Activated CD4-positive, alpha-beta memory T cell treated with anti-CD3 and anti-CD28 coated beads for 36 hours (primary cell): ENCODE measurements around the gene CISH. TPM values are rescaled to one million over a fixed set of nuclear protein-coding genes. Genes with fewer than 3 reads are reported as not detected.

Source experiments
- CTCF ChIA-PET: fragments of 350-600 bp; sonication (Branson Sonifier 250); formaldehyde crosslinking; loops from one replicate; lab custom pipeline; 2021; ENCODE audit warnings: antibody characterized with exemption, inconsistent platforms; lab: Charles Lee
- POLR2A ChIA-PET: fragments of 350-600 bp; sonication (Branson Sonifier 250); formaldehyde crosslinking; loops from one replicate; lab custom pipeline; 2021; ENCODE audit warnings: antibody characterized with exemption; lab: Charles Lee
- DNase-seq: peaks from one replicate; pipeline ENCODE4 v3.0.0-alpha.2; 2020
- H3K27ac Mint-ChIP-seq: one replicate; pipeline ENCODE4 v1.8.0; 2021; ENCODE audit warnings: mixed read lengths
- H3K27me3 Mint-ChIP-seq: one replicate; pipeline ENCODE4 v1.8.0; 2021; ENCODE audit warnings: mixed read lengths
- H3K36me3 Mint-ChIP-seq: one replicate; pipeline ENCODE4 v1.8.0; 2021; ENCODE audit warnings: mixed read lengths
- H3K4me1 Mint-ChIP-seq: one replicate; pipeline ENCODE4 v1.8.0; 2021; ENCODE audit warnings: low read depth, mixed read lengths
- H3K4me3 Mint-ChIP-seq: one replicate; pipeline ENCODE4 v1.8.0; 2021; ENCODE audit warnings: mild to moderate bottlenecking, mixed read lengths
- H3K9me3 Mint-ChIP-seq: one replicate; pipeline ENCODE4 v1.8.0; 2021; ENCODE audit warnings: mixed read lengths
- intact Hi-C: fragments of 100-400 bp; cut with micrococcal nuclease; formaldehyde crosslinking; loops from one replicate; pipeline ENCODE4 v1.15.1; 2023
- total RNA-seq, 2 experiments: library from RNA; stranded (reverse); gene quantifications; one replicate each; pipeline ENCODE4 v1.2.3, GENCODE V29; 2021

Gene CISH
- total RNA-seq, 2 experiments from 2014 or later, result 319 TPM

DNA sequence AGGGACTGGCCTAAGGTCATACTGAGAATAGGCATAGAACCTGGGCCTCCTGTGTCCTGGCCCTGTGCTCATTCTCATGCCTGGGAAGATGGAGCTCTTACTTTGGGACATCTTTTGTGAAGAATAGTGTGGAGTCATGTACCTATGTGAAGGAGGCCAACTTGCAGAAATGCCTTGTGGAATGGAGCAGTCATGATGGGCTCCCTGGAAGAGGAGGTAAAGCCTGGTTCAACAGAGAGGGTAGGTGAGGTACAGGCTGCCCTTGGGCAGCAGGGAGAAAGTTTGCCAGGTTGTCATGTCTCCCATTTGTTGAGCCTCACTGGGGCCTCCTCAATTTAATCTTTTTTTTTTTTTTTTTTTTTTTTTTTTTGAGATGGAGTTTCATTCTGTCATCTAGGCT lies 23.5 kb upstream of the CISH start:
- no peaks in the 10 kb centered on the region for H3K9me3 Mint-ChIP-seq
- intact Hi-C loops, result no loop called here
- H3K36me3 Mint-ChIP-seq, result peaks cover 19% of the 10 kb centered on the region
- peaks cover 77% of the 10 kb centered on the region for H3K4me1 Mint-ChIP-seq
- no peak for DNase-seq
- ChIA-PET POLR2A (no interaction called here), CTCF (interaction anchor here (1.3 to 2.0 kb wide), 2 partner anchors 18 to 63 kb away, joined by 3 to 7 read pairs; no protein-coding TSS in a partner anchor)
- no peak overlapping the region for H3K4me3 Mint-ChIP-seq
- H3K27ac Mint-ChIP-seq, result peak overlapping the region; percentile 25
- H3K27me3 Mint-ChIP-seq, result no peaks in the 10 kb centered on the region

DNA sequence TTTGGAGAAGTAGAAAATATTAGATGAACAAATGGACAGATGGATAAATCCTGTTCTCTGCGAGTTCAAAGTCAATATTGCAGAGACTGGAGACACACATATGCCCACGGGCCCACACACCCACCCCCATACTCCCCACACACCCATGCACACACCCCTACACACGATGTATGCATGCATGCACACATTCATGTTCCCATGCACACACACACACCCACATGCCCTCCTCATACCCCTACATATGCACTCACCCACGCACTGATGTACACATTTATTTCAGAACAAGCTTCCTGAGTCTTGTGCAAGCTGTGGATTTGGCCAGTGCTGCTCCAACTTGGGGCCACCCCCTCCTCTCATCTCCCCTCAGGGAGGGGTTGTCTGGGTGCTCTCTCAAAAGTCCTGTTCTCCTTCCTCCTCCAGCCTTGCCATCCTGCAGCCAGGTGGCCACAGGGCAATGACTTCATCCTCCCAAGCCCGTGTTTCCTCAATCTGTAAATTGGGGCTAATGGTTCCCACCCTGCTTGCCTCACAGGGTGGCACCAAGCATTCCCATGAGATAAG lies 21.7 kb upstream of the CISH start:
- no peak for DNase-seq
- H3K4me3 Mint-ChIP-seq, result no peak overlapping the region
- H3K9me3 Mint-ChIP-seq, result no peaks in the 10 kb centered on the region
- H3K27me3 Mint-ChIP-seq, result no peaks in the 10 kb centered on the region
- H3K4me1 Mint-ChIP-seq, result peaks cover 87% of the 10 kb centered on the region
- ChIA-PET POLR2A (interaction anchor here (1.4 to 1.8 kb wide), 2 partner anchors 9 to 15 kb away, joined by 4 to 9 read pairs; partner anchors contain the start of gene MAPKAPK3), CTCF (interaction anchor here (0.8 to 4.3 kb wide), 5 partner anchors 14 to 114 kb away, joined by 3 to 34 read pairs (median 5); partner anchors contain the start of gene MAPKAPK3)
- intact Hi-C loops, result no loop called here
- peak overlapping the region; percentile 86 for H3K27ac Mint-ChIP-seq
- peaks cover 19% of the 10 kb centered on the region for H3K36me3 Mint-ChIP-seq

DNA sequence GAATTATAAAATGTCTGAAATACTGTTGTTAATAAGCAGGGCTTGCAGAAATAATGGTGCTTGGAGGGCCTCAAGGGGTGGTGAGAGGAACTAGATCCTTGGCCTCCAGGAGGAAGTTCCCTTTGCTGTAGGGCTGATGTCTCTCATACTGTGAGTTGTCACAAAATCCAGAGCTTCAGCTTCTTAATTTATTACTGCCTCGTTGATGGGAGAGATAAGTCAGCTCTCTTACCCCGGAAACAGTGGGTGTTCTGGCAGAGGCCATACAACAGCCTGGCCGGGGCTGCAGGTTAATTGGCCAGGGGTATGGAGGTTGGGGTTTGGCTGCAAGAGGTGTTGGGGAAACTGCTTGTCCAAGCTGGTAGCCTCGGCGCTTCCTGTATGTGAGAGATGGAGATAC lies 20.9 kb upstream of the CISH start:
- CTCF ChIA-PET, result interaction anchor here (0.7 to 4.3 kb wide), 8 partner anchors 9 to 752 kb away, joined by 3 to 34 read pairs (median 4); partner anchors contain the start of genes CISH, MANF and MAPKAPK3
- no peaks in the 10 kb centered on the region for H3K9me3 Mint-ChIP-seq
- H3K4me1 Mint-ChIP-seq, result peaks cover 89% of the 10 kb centered on the region
- intact Hi-C loops, result loop anchor here (1.0 kb wide), 1 partner anchor 10 kb away; no protein-coding TSS in a partner anchor
- peak; percentile 53 for DNase-seq
- POLR2A ChIA-PET, result interaction anchor here (1.4 to 1.8 kb wide), 2 partner anchors 8 to 15 kb away, joined by 4 to 9 read pairs; partner anchors contain the start of gene MAPKAPK3
- peaks cover 20% of the 10 kb centered on the region for H3K36me3 Mint-ChIP-seq
- H3K27me3 Mint-ChIP-seq, result no peaks in the 10 kb centered on the region
- H3K27ac Mint-ChIP-seq, result peak overlapping the region; percentile 86
- no peak overlapping the region for H3K4me3 Mint-ChIP-seq

DNA sequence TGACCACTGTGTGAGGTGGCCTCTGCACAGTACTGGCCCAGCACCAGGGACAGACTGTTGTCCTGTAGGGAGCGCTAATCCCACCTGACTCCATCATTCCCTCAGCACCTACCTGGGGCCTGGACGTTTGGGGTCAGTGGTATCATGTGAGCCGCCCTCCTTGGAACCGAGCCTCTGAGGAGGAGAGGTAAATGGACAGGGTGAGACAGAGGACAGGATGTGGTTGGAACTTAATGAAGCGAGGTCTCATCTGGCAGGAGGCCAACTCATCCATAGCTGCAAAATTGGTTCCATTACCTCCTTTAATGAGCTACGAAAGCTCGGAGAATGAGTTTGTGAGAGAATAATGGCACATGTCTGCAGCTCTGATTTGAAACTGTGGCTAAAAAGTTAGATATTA lies 19.3 kb upstream of the CISH start:
- Mint-ChIP-seq H3K27me3 (no peaks in the 10 kb centered on the region), H3K9me3 (no peaks in the 10 kb centered on the region), H3K4me3 (no peak overlapping the region), H3K27ac (peak overlapping the region; percentile 86), H3K4me1 (peaks cover 88% of the 10 kb centered on the region), H3K36me3 (peaks cover 25% of the 10 kb centered on the region)
- CTCF ChIA-PET, result interaction anchor here (1.6 to 4.3 kb wide), 2 partner anchors 11 to 15 kb away, joined by 3 to 34 read pairs; partner anchors contain the start of gene MAPKAPK3
- intact Hi-C loops, result no loop called here
- POLR2A ChIA-PET, result interaction anchor here (1.3 kb wide), 1 partner anchor 13 kb away, joined by 3 read pairs; no protein-coding TSS in a partner anchor
- DNase-seq, result no peak

DNA sequence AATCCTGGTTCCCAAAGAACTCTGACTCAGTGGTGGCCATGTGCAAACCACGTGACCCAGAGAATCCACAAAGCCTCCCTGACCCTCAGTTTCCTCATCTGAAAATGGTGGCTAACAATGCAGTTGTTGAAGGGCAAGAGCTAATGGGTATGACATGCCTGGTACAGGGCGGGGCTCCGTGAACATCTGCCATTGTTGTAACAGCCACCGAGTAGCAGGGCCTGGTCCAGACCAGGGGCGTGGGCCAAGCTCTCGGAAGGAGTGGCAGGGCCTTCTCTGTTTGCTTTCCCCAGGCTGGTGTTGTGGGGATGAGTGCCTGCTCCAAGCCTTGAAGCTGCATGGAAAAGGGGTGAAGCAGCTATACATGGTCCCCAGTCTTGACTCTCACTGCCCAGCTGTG lies 18.8 kb upstream of the CISH start:
- Mint-ChIP-seq H3K27ac (peak overlapping the region; percentile 86), H3K9me3 (no peaks in the 10 kb centered on the region), H3K4me3 (no peak overlapping the region), H3K27me3 (no peaks in the 10 kb centered on the region), H3K4me1 (peaks cover 93% of the 10 kb centered on the region), H3K36me3 (peaks cover 27% of the 10 kb centered on the region)
- intact Hi-C loops, result no loop called here
- CTCF ChIA-PET, result interaction anchor here (1.6 to 4.3 kb wide), 2 partner anchors 11 to 14 kb away, joined by 3 to 34 read pairs; partner anchors contain the start of gene MAPKAPK3
- DNase-seq, result no peak
- POLR2A ChIA-PET, result interaction anchor here (1.3 kb wide), 1 partner anchor 13 kb away, joined by 3 read pairs; no protein-coding TSS in a partner anchor

DNA sequence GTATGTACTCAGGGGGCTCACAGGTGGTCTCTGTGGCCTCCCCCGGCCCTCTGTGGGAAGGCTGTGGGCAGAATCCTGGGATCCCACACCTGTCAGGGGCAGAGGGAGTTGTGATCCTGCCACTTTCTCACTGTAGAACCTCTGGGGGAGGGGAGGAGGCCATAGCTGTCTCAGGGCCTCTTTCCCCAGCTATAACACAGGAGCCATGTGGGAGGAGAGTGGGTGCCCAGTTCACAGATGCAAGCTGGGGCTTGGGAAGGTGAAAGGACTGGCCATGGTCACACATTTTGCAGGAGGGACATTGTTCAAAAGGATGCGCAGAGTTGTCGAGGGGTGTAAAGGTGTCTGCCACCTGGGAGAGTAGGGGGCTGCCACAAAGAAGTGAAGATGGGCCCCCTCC lies 17.0 kb upstream of the CISH start:
- intact Hi-C loops, result no loop called here
- CTCF ChIA-PET, result interaction anchor here (1.2 to 2.8 kb wide), 7 partner anchors 9 to 343 kb away, joined by 3 to 18 read pairs (median 9); partner anchors contain the start of genes HEMK1 and MAPKAPK3
- POLR2A ChIA-PET, result interaction anchor here (0.8 to 2.4 kb wide), 3 partner anchors 26 to 27 kb away, joined by 3 to 8 read pairs (median 3); no protein-coding TSS in a partner anchor

DNA sequence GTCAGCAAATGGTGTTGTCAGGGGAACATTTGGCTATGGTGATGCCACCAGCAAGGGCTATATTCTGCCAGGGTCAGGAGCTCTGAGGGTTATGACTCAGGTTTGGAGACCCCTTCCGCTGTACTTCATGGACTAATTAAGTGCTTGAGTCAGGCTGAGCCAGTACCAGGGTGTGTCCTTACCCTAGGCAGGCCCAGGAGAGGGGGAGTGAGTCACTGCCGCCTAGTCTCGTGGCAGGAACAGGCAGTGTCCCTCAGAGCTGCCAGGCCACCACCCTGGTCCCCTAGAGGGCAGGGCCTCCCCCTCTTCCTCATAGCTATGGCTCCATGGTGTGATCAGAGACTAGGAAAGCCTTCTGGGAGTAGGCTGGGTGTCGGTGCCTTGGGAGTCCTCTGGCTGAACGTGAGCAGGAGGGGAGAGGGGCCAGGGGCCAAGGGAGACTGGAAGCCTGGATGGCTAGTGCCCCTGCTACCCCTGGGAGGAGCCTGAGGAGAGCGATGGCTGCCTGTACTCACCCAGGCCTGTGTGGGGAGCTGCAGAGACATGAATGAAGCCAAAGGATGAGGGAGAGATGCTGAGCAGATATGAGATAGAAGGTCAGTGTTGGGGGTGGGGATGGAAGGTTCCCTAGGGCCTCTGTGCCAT lies 16.0 kb upstream of the CISH start:
- peaks cover 35% of the 10 kb centered on the region for H3K36me3 Mint-ChIP-seq
- H3K4me1 Mint-ChIP-seq, result peaks cover 98% of the 10 kb centered on the region
- H3K27ac Mint-ChIP-seq, result peak overlapping the region; percentile 84
- ChIA-PET POLR2A (interaction anchor here (0.8 to 2.4 kb wide), 4 partner anchors 25 to 27 kb away, joined by 3 to 8 read pairs (median 4); no protein-coding TSS in a partner anchor), CTCF (interaction anchor here (1.0 to 2.8 kb wide), 10 partner anchors 9 to 344 kb away, joined by 3 to 18 read pairs (median 4); partner anchors contain the start of genes DOCK3, HEMK1 and MAPKAPK3)
- no peaks in the 10 kb centered on the region for H3K9me3 Mint-ChIP-seq
- H3K4me3 Mint-ChIP-seq, result no peak overlapping the region
- DNase-seq, result peak; percentile 59
- intact Hi-C loops, result no loop called here
- no peaks in the 10 kb centered on the region for H3K27me3 Mint-ChIP-seq

More for the DNA sequence above, 17.0 kb upstream of the CISH start:
- Mint-ChIP-seq H3K36me3 (peaks cover 35% of the 10 kb centered on the region), H3K27ac (peak overlapping the region; percentile 53), H3K27me3 (no peaks in the 10 kb centered on the region), H3K4me1 (peaks cover 99% of the 10 kb centered on the region), H3K9me3 (no peaks in the 10 kb centered on the region), H3K4me3 (no peak overlapping the region)
- DNase-seq, result no peak

DNA sequence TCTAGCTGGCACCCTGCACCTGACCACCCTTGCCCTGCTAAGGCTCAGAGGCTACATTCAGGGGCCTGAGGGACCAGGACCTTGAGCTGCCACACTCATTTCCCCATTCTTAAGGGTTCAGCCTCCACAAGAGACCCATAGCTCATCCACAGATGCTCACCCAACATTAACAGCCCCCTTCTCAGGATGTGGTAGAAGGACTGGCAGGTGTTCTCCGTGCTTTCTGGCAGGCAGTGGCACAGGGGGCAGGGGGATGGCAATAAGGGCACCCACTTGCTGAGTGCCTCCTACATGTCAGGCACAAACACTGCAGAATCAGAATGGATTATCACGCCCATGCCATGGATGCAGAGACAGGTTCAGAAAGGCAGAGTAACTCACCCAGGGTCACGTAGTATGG lies 14.8 kb upstream of the CISH start:
- Mint-ChIP-seq H3K4me3 (no peak overlapping the region), H3K27ac (peak overlapping the region; percentile 4), H3K27me3 (no peaks in the 10 kb centered on the region), H3K4me1 (peaks cover 96% of the 10 kb centered on the region), H3K9me3 (no peaks in the 10 kb centered on the region), H3K36me3 (peaks cover 31% of the 10 kb centered on the region)
- ChIA-PET POLR2A (no interaction called here), CTCF (interaction anchor here (0.9 to 1.8 kb wide), 4 partner anchors 10 to 84 kb away, joined by 3 to 4 read pairs (median 4); partner anchors contain the start of gene DOCK3)
- DNase-seq, result no peak
- intact Hi-C loops, result no loop called here

DNA sequence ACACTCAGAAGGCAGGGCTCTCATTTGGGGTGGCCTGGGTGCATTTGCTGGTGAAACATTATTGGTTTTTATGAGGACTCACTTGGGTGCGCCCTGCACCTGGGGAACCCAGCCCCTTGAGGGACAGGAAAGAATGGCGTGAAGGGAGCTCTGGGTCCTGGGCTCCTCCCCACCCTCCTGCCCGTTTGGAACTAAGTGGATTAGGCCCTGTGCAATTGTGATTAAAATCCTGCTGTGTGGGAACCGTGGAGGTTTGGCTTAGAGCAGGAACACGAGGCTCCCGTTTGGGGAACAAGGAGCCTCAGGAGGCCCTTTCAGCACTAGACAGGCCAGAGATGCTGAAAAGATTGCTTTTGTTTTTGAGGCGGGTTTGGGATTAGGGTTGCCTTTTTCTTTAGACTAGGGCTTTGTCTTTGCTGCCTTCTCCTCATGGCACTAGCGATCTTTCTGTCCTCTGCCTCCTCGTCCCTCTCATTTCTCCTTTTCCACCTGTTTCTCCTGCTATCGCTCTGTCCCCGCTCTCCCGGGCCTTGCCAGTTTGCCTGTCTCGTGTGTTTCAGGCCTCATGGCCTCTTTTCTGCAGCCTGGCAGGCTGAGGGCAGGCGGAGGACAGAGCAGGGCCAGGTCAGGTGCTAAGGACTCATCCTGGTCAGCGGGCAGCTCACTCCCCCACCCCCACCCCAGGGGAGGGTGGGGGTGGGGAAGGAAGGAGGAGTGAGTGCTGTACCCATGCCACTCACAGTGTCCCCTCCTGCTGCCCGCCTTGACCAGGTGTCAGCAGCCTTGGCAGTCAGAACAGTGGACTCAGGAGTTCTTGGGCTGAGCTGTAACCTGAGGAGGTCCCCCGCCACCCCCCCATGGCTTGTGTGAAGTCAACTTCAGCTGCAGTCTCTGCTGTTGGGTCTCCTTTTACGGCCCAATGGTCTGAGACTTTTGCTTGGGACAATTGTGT lies 13.9 kb upstream of the CISH start:
- Mint-ChIP-seq H3K9me3 (no peaks in the 10 kb centered on the region), H3K27me3 (no peaks in the 10 kb centered on the region), H3K27ac (peak overlapping the region; percentile 94), H3K4me3 (no peak overlapping the region), H3K36me3 (peaks cover 36% of the 10 kb centered on the region), H3K4me1 (peaks cover 94% of the 10 kb centered on the region)
- intact Hi-C loops, result no loop called here
- ChIA-PET POLR2A (interaction anchor here (0.7 to 1.3 kb wide), 3 partner anchors 23 to 564 kb away, joined by 3 to 4 read pairs (median 3); no protein-coding TSS in a partner anchor), CTCF (interaction anchor here (0.9 to 2.9 kb wide), 5 partner anchors 9 to 52 kb away, joined by 3 to 22 read pairs (median 7); no protein-coding TSS in a partner anchor)
- DNase-seq, result no peak

DNA sequence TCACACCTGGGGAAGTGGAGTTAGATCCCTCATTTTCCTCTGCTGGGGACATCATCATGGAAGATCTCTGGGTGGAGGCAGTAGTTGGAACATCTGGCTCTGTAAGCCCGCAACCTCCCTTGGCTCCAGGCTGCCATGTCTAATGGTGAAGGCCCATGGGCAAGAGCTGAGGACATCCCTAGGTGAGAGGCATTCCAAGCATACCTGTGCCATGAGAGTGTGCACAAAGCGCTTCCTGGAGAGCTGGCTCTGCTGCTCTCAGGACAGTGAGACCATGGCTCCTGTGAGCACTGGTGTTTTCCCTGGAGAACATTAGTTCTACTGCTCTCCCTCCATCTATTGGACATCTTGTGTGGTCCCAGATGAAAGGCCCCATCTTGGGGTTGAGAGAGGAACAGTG lies 13.1 kb upstream of the CISH start:
- Mint-ChIP-seq H3K4me1 (peaks cover 94% of the 10 kb centered on the region), H3K9me3 (no peaks in the 10 kb centered on the region)

More for the DNA sequence above, 13.1 kb upstream of the CISH start:
- Mint-ChIP-seq H3K27me3 (no peaks in the 10 kb centered on the region), H3K36me3 (peaks cover 43% of the 10 kb centered on the region), H3K27ac (peak overlapping the region; percentile 94), H3K4me3 (peak overlapping the region; percentile 57)
- CTCF ChIA-PET, result interaction anchor here (1.3 to 2.9 kb wide), 6 partner anchors 8 to 31 kb away, joined by 3 to 22 read pairs (median 8); partner anchors contain the start of gene CISH
- DNase-seq, result no peak
- POLR2A ChIA-PET, result interaction anchor here (0.6 to 1.6 kb wide), 8 partner anchors 8 to 1102 kb away, joined by 3 to 4 read pairs (median 4); partner anchors contain the start of gene MANF
- intact Hi-C loops, result loop anchor here (1.0 kb wide), 2 partner anchors 18 to 31 kb away; no protein-coding TSS in a partner anchor
